HepG2 (cell line): ENCODE measurements around the gene SF3A2. TPM values are rescaled to one million over a fixed set of nuclear protein-coding genes. Genes with fewer than 3 reads are reported as not detected.
A peak's percentile ranks its signal among the peaks of the same experiment; 100 is the strongest.

ENCODE experiments used
- ATAC-seq: fragments of 200-7000 bp; cut with Tn5 transposase; 3 replicates; pipeline ENCODE4 v1.9.1; 2020; ENCODE audit warnings: mild to moderate bottlenecking, moderate library complexity
- BruUV-seq: library from RNA; stranded (reverse); fragments of 400-500 nt; replicated peaks from 2 replicates; lab custom pipeline; 2021; lab: Mats Ljungman, UMichigan
- CTCF ChIA-PET: fragments of 300-600 bp; formaldehyde crosslinking; extraction: SDS; loops from one replicate; lab custom pipeline; 2021; ENCODE audit warnings: low total read pairs, inconsistent platforms, low intra/inter-chr PET ratio; lab: Yijun Ruan, JAX
- POLR2A ChIA-PET: fragments of 350-600 bp; sonication (Branson Sonifier 250); formaldehyde crosslinking; loops from one replicate; lab custom pipeline; 2020; ENCODE audit warnings: antibody characterized with exemption, inconsistent platforms; lab: Yijun Ruan, JAX
- DNase-seq: peaks from one replicate; pipeline ENCODE4 v3.0.0-alpha.2; 2015; ENCODE audit warnings: low spot score
- FAIRE-seq: peaks from 3 replicates; lab custom pipeline; 2011; peaks lifted over from hg19 to GRCh38; lab: Jason Lieb, UNC
- H2AFZ ChIP-seq: one replicate; pipeline ENCODE4 v1.6.1; 2011; ENCODE audit warnings: low read length, inconsistent platforms
- H3K27ac ChIP-seq: fragments of 300-600 bp; 3 replicates; pipeline ENCODE4 v1.8.0; 2011; ENCODE audit warnings: mixed run types, mild to moderate bottlenecking, mixed read lengths, low read length, inconsistent platforms; ENCODE audit not compliant: insufficient read depth; ENCODE audit errors: extremely low read length
- H3K27me3 ChIP-seq, 2 experiments: fragments of 200-600 bp in 1 of 2; 2 replicates in 1 of 2; 3 replicates in 1 of 2; pipeline versions ENCODE4 v1.6.0 to v1.8.0; 2011; ENCODE audit warnings: low read length in 2 of 2, mild to moderate bottlenecking in 2 of 2, moderate library complexity in 2 of 2, inconsistent platforms in 1 of 2; ENCODE audit not compliant: insufficient read depth in 2 of 2, control insufficient read depth in 1 of 2
- H3K36me3 ChIP-seq, 2 experiments: fragments of 200-600 bp in 1 of 2; replicated peaks in 1 of 2; 2 replicates in 1 of 2; 3 replicates in 1 of 2; pipeline versions ENCODE4 v1.5.1 to v1.8.0; 2011; ENCODE audit warnings: low read length in 2 of 2, inconsistent platforms in 1 of 2; ENCODE audit not compliant: insufficient read depth in 2 of 2, control insufficient read depth in 1 of 2
- H3K4me1 ChIP-seq: 2 replicates; pipeline ENCODE4 v1.5.1; 2012; ENCODE audit warnings: low read length, inconsistent platforms; ENCODE audit not compliant: insufficient read depth
- H3K4me2 ChIP-seq: 2 replicates; pipeline ENCODE4 v1.6.0; 2011; ENCODE audit warnings: low read depth, low read length, inconsistent platforms
- H3K4me3 ChIP-seq, 3 experiments: fragments of 200-600 bp in 1 of 3; sonication (generic), shearing (Covaris generic) in 1 of 3; replicated peaks in 1 of 3; 2 replicates each; pipeline ENCODE4 v1.5.1; 2011 to 2016; ENCODE audit warnings: low read length in 3 of 3, inconsistent platforms in 2 of 3, low read depth in 2 of 3, mild to moderate bottlenecking in 2 of 3, control low read depth in 1 of 3, mixed read lengths in 1 of 3; ENCODE audit not compliant: insufficient read depth in 1 of 3
- H3K79me2 ChIP-seq: one replicate; pipeline ENCODE4 v1.6.1; 2011; ENCODE audit warnings: low read length, inconsistent platforms; ENCODE audit not compliant: insufficient read depth
- H3K9ac ChIP-seq: 2 replicates; pipeline ENCODE4 v1.6.0; 2011; ENCODE audit warnings: mild to moderate bottlenecking, low read depth, low read length, inconsistent platforms; ENCODE audit not compliant: insufficient read depth
- H3K9me3 ChIP-seq: 2 replicates; pipeline ENCODE4 v1.5.1; 2012; ENCODE audit warnings: mild to moderate bottlenecking, low read length
- H4K20me1 ChIP-seq: 2 replicates; pipeline ENCODE4 v1.6.0; 2011; ENCODE audit warnings: inconsistent platforms, mild to moderate bottlenecking, low read length, moderate library complexity; ENCODE audit not compliant: insufficient read depth
- DNMT3B ChIP-seq: conservative IDR thresholded peaks from 2 replicates; pipeline ENCODE4 v1.6.1; 2016; ENCODE audit warnings: missing biosample characterization, control low read depth
- HDAC2 ChIP-seq: sonication (generic); formaldehyde crosslinking; IDR thresholded peaks from 2 replicates; pipeline ENCODE4 v1.4.0; 2020; ENCODE audit warnings: missing genetic modification reagents
- HNRNPK ChIP-seq: fragments of 200-400 bp; formaldehyde crosslinking; IDR thresholded peaks from 2 replicates; pipeline ENCODE4 v1.6.1; 2018; ENCODE audit warnings: low read length, low read depth, moderate library complexity, mild to moderate bottlenecking; ENCODE audit not compliant: poor library complexity, severe bottlenecking
- MTF2 ChIP-seq: sonication (generic); formaldehyde crosslinking; IDR thresholded peaks from 2 replicates; pipeline ENCODE4 v1.5.0; 2020; ENCODE audit warnings: missing genetic modification reagents, borderline replicate concordance
- MYNN ChIP-seq: sonication (generic); formaldehyde crosslinking; IDR thresholded peaks from 2 replicates; pipeline ENCODE4 v1.4.0; 2020; ENCODE audit warnings: mild to moderate bottlenecking, low read depth, missing genetic modification reagents
- PCBP2 ChIP-seq: fragments of 200-400 bp; formaldehyde crosslinking; optimal IDR thresholded peaks from 2 replicates; pipeline ENCODE3; 2018; ENCODE audit warnings: low read length, low read depth; ENCODE audit not compliant: poor library complexity, severe bottlenecking
- PLSCR1 ChIP-seq: sonication (generic); formaldehyde crosslinking; IDR thresholded peaks from 2 replicates; pipeline ENCODE4 v1.5.0; 2020; ENCODE audit warnings: missing genetic modification reagents, mild to moderate bottlenecking, borderline replicate concordance
- SIX1 ChIP-seq: sonication (generic); formaldehyde crosslinking; IDR thresholded peaks from 2 replicates; pipeline ENCODE4 v1.4.0; 2020; ENCODE audit warnings: missing genetic modification reagents, borderline replicate concordance
- SP140L ChIP-seq: sonication (generic); formaldehyde crosslinking; IDR thresholded peaks from 2 replicates; pipeline ENCODE4 v1.4.0; 2020; ENCODE audit warnings: missing genetic modification reagents, borderline replicate concordance
- TFDP2 ChIP-seq: sonication (generic); formaldehyde crosslinking; IDR thresholded peaks from 2 replicates; pipeline ENCODE4 v1.4.0; 2020; ENCODE audit warnings: missing genetic modification reagents
- ZBTB37 ChIP-seq: sonication (generic); formaldehyde crosslinking; IDR thresholded peaks from 2 replicates; pipeline ENCODE4 v1.4.0; 2020; ENCODE audit warnings: mild to moderate bottlenecking, missing genetic modification reagents
- ZMYM3 ChIP-seq: sonication (generic); formaldehyde crosslinking; IDR thresholded peaks from 2 replicates; pipeline ENCODE4 v1.5.1; 2020; ENCODE audit warnings: mild to moderate bottlenecking, missing genetic modification reagents
- ZNF234 ChIP-seq: sonication (generic); formaldehyde crosslinking; conservative IDR thresholded peaks from 2 replicates; pipeline ENCODE4 v1.5.1; 2020; ENCODE audit warnings: mild to moderate bottlenecking, missing genetic modification reagents
- ZNF331 ChIP-seq: sonication (generic); formaldehyde crosslinking; IDR thresholded peaks from 2 replicates; pipeline ENCODE4 v1.4.0; 2020; ENCODE audit warnings: missing genetic modification reagents
- ZNF335 ChIP-seq: sonication (generic); formaldehyde crosslinking; IDR thresholded peaks from 2 replicates; pipeline ENCODE4 v1.4.0; 2020; ENCODE audit warnings: missing genetic modification reagents
- ZNF605 ChIP-seq: sonication (generic); formaldehyde crosslinking; IDR thresholded peaks from 2 replicates; pipeline ENCODE4 v1.8.0; 2022; ENCODE audit warnings: mild to moderate bottlenecking, missing genetic modification reagents
- ZNF768 ChIP-seq: sonication (generic); formaldehyde crosslinking; IDR thresholded peaks from 2 replicates; pipeline ENCODE4 v1.4.0; 2020; ENCODE audit warnings: missing genetic modification reagents
- WGBS: methylation state at CpG from one replicate; pipeline ENCODE4 v1.1.6; 2017; ENCODE audit warnings: low lambda C conversion rate; 5-methylcytosine and 5-hydroxymethylcytosine counted together
- in situ Hi-C: cut with HindIII; loops from 2 replicates; pipeline ENCODE4 v1.10.0; 2017; ENCODE audit warnings: low pct_unique_long_range_greater_than_20kb; ENCODE audit not compliant: extremely low pct_ligation_motif_present
- intact Hi-C: fragments of 100-400 bp; cut with micrococcal nuclease; formaldehyde crosslinking; loops from one replicate; pipeline ENCODE4 v1.10.0; 2022; ENCODE audit not compliant: unreplicated experiment
- polyA plus RNA-seq, 8 experiments: library from polyadenylated mRNA; depleted of rRNA in 3 of 8; stranded (reverse) in 7 of 8; unstranded in 1 of 8; fragments of >200 nt; fragmentation: Illumina TruSeq in 4 of 8; extraction: Trizol in 4 of 8; gene quantifications; 2 replicates each; pipeline versions ENCODE4 v1.2.1 to v1.2.3, GENCODE V29; 2011 to 2016; ENCODE audit warnings: low read depth in 4 of 8, missing spikeins in 1 of 8, mixed read lengths in 1 of 8; ENCODE audit not compliant: insufficient read depth in 1 of 8
- total RNA-seq, 5 experiments: library from RNA; depleted of rRNA; stranded (reverse); fragments of >200 nt; fragmentation: Illumina TruSeq; extraction: Trizol; gene quantifications; 2 replicates each; pipeline ENCODE4 v1.2.3, GENCODE V29; 2016; ENCODE audit warnings: low read depth in 1 of 5
- TF ChIP-seq, protein P1 (sequence below): sonication (generic); formaldehyde crosslinking; IDR thresholded peaks from 2 replicates; pipeline ENCODE4 v1.4.0; 2020; ENCODE audit warnings: missing genetic modification reagents
- TF ChIP-seq, protein P2 (sequence below): sonication (generic); formaldehyde crosslinking; IDR thresholded peaks from 2 replicates; pipeline ENCODE4 v1.9.0; 2021; ENCODE audit warnings: missing genetic modification reagents, borderline replicate concordance

SF3A2 gene
- total and polyA plus RNA-seq, 2 of the 13 experiments (the other 11 are each of a cell fraction or from before 2014, with no cell fraction given), result 8.6 to 8.8 TPM

- H3K36me3 ChIP-seq, result no peaks in the 10 kb centered on the region
- CTCF ChIA-PET, result no interaction called here
- H3K27me3 ChIP-seq, result peaks cover 23 to 76% of the 10 kb centered on the region in 2 experiments
- FAIRE-seq (no peak), ATAC-seq (no peak), DNase-seq (no peak)
- H3K9ac ChIP-seq, result no peak overlapping the region
- no peak overlapping the region for H3K27ac ChIP-seq
- WGBS, result 41% methylated on average over 14 of the region's 20 CpGs
- no peaks in the 10 kb centered on the region for H3K79me2 ChIP-seq
- in situ Hi-C loops, result no loop called here
- no peak overlapping the region for H2AFZ ChIP-seq
- H3K9me3 ChIP-seq, result no peaks in the 10 kb centered on the region
- H4K20me1 ChIP-seq, result peaks cover 2% of the 10 kb centered on the region
- no peak overlapping the region for H3K4me3 ChIP-seq
- H3K4me2 ChIP-seq, result no peak overlapping the region
- POLR2A ChIA-PET, result interaction anchor here (0.5 to 1.5 kb wide), 2 partner anchors 10 to 105 kb away, joined by 3 read pairs; no protein-coding TSS in a partner anchor
- BruUV-seq, result no TSS peak
- peaks cover 52% of the 10 kb centered on the region for H3K4me1 ChIP-seq
- intact Hi-C loops, result no loop called here
- TF ChIP-seq ZNF335, result no peak
- no peak for TF ChIP-seq HNRNPK
- no peak for TF ChIP-seq ZNF234 (CRISPR knock-in tag)
- no peak for TF ChIP-seq DNMT3B (CRISPR knock-in tag)
- no peak for TF ChIP-seq PLSCR1 (CRISPR knock-in tag)
- TF ChIP-seq ZNF605 (CRISPR knock-in tag), result no peak
- TF ChIP-seq ZBTB37 (CRISPR knock-in tag), result no peak
- TF ChIP-seq SIX1, result no peak
- TF ChIP-seq, protein P1, sequence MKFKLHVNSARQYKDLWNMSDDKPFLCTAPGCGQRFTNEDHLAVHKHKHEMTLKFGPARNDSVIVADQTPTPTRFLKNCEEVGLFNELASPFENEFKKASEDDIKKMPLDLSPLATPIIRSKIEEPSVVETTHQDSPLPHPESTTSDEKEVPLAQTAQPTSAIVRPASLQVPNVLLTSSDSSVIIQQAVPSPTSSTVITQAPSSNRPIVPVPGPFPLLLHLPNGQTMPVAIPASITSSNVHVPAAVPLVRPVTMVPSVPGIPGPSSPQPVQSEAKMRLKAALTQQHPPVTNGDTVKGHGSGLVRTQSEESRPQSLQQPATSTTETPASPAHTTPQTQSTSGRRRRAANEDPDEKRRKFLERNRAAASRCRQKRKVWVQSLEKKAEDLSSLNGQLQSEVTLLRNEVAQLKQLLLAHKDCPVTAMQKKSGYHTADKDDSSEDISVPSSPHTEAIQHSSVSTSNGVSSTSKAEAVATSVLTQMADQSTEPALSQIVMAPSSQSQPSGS (CRISPR knock-in tag), result no peak
- no peak for TF ChIP-seq HDAC2 (CRISPR knock-in tag)
- no peak for TF ChIP-seq MYNN (CRISPR knock-in tag)
- 0 out of 2 replicates have a peak, but pooled peaks have one; percentile 71 for TF ChIP-seq ZMYM3 (CRISPR knock-in tag)
- TF ChIP-seq SP140L (CRISPR knock-in tag), result no peak
- TF ChIP-seq, protein P2, sequence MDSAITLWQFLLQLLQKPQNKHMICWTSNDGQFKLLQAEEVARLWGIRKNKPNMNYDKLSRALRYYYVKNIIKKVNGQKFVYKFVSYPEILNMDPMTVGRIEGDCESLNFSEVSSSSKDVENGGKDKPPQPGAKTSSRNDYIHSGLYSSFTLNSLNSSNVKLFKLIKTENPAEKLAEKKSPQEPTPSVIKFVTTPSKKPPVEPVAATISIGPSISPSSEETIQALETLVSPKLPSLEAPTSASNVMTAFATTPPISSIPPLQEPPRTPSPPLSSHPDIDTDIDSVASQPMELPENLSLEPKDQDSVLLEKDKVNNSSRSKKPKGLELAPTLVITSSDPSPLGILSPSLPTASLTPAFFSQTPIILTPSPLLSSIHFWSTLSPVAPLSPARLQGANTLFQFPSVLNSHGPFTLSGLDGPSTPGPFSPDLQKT, result no peak
- no peak for TF ChIP-seq MTF2 (CRISPR knock-in tag)
- TF ChIP-seq PCBP2, result no peak
- TF ChIP-seq ZNF331 (CRISPR knock-in tag), result no peak
- peak; percentile 47; the same call in 1 of the 2 replicates for TF ChIP-seq ZNF768 (CRISPR knock-in tag)
- no peak for TF ChIP-seq TFDP2 (CRISPR knock-in tag)
Measured at GRCh38 chr19:2286402-2287140, 49.9 kb downstream of the SF3A2 start.
